Endothelial cell of umbilical vein (primary cell): ENCODE results near the gene CPT1A. TPM values are rescaled to one million over a fixed set of nuclear protein-coding genes. Genes with fewer than 3 reads are reported as not detected.

Experiments used
- BruUV-seq: library from RNA; stranded (reverse); fragments of 400-500 nt; replicated peaks from 2 replicates; lab custom pipeline; 2021; lab: Mats Ljungman, UMichigan
- CTCF ChIA-PET: fragments of 300-600, 350-600 bp; sonication (Branson Sonifier 250); formaldehyde crosslinking; loops from one replicate; lab custom pipeline; 2021; ENCODE audit warnings: antibody characterized with exemption, inconsistent platforms; lab: Charles Lee
- POLR2A ChIA-PET: fragments of 300-600, 350-600 bp; sonication (Branson Sonifier 250); formaldehyde crosslinking; loops from one replicate; lab custom pipeline; 2021; ENCODE audit warnings: antibody characterized with exemption, inconsistent platforms; lab: Charles Lee
- DNase-seq: peaks from one replicate; pipeline ENCODE4 v3.0.0-alpha.2; 2011; ENCODE audit warnings: low read depth, low spot score
- FAIRE-seq: peaks from 2 replicates; lab custom pipeline; 2011; peaks lifted over from hg19 to GRCh38; lab: Jason Lieb, UNC
- H2AFZ ChIP-seq: 2 replicates; pipeline ENCODE4 v1.6.0; 2012; ENCODE audit warnings: low read depth, low read length, control low read depth, inconsistent platforms
- H3K27ac ChIP-seq: 2 replicates; pipeline ENCODE4 v1.5.1; 2011; ENCODE audit warnings: low read depth, mild to moderate bottlenecking, control low read depth, low read length, moderate library complexity; ENCODE audit not compliant: insufficient read depth
- H3K27me3 ChIP-seq, 2 experiments: 2 replicates each; pipeline versions ENCODE4 v1.6.0 to v1.6.1; 2011; ENCODE audit warnings: low read length in 2 of 2, mixed read lengths in 1 of 2; ENCODE audit not compliant: control insufficient read depth in 2 of 2, insufficient read depth in 2 of 2
- H3K36me3 ChIP-seq, 2 experiments: 2 replicates in 1 of 2; 3 replicates in 1 of 2; pipeline ENCODE4 v1.5.1; 2011; ENCODE audit warnings: low read length in 2 of 2, mild to moderate bottlenecking in 1 of 2, moderate library complexity in 1 of 2; ENCODE audit not compliant: control insufficient read depth in 2 of 2, insufficient read depth in 2 of 2; ENCODE audit errors: extremely low read depth in 1 of 2
- H3K4me1 ChIP-seq: 3 replicates; pipeline ENCODE4 v1.5.1; 2011; ENCODE audit warnings: mild to moderate bottlenecking, low read length; ENCODE audit not compliant: control insufficient read depth, insufficient read depth; ENCODE audit errors: extremely low read depth
- H3K4me2 ChIP-seq: 2 replicates; pipeline ENCODE4 v1.6.1; 2011; ENCODE audit warnings: low read length, control low read depth, mixed read lengths; ENCODE audit not compliant: insufficient read depth
- H3K4me3 ChIP-seq, 3 experiments: fragments of 200-600 bp in 1 of 3; sonication (generic), shearing (Covaris generic) in 1 of 3; replicated peaks in 1 of 3; 2 replicates each; pipeline ENCODE4 v1.5.1; 2011 to 2016; ENCODE audit warnings: control low read depth in 3 of 3, low read length in 3 of 3, mild to moderate bottlenecking in 2 of 3, inconsistent platforms in 1 of 3, low read depth in 1 of 3, moderate library complexity in 1 of 3; ENCODE audit not compliant: insufficient read depth in 1 of 3
- H3K79me2 ChIP-seq: 2 replicates; pipeline ENCODE4 v1.6.0; 2012; ENCODE audit warnings: low read length, inconsistent platforms; ENCODE audit not compliant: control insufficient read depth, insufficient read depth
- H3K9ac ChIP-seq: replicated peaks from 2 replicates; pipeline ENCODE3; 2011; ENCODE audit warnings: low read length, control low read depth; ENCODE audit not compliant: insufficient read depth; ENCODE audit errors: extremely low read depth
- H3K9me1 ChIP-seq: replicated peaks from 3 replicates; pipeline ENCODE4 v1.6.0; 2011; ENCODE audit warnings: mild to moderate bottlenecking, low read length; ENCODE audit not compliant: control insufficient read depth, insufficient read depth; ENCODE audit errors: extremely low read depth
- H3K9me3 ChIP-seq: replicated peaks from 2 replicates; pipeline ENCODE4 v1.5.1; 2012; ENCODE audit warnings: low read length, inconsistent platforms; ENCODE audit not compliant: control insufficient read depth, insufficient read depth
- H4K20me1 ChIP-seq: replicated peaks from 2 replicates; pipeline ENCODE3; 2011; ENCODE audit warnings: mild to moderate bottlenecking, low read length; ENCODE audit not compliant: control insufficient read depth, insufficient read depth; ENCODE audit errors: extremely low read depth
- EZH2 ChIP-seq: IDR thresholded peaks from 2 replicates; pipeline ENCODE4 v1.6.1; 2012; ENCODE audit warnings: borderline replicate concordance, low read depth, mild to moderate bottlenecking, moderate library complexity, low read length, inconsistent platforms; ENCODE audit not compliant: severe bottlenecking
- FOS ChIP-seq: IDR thresholded peaks from 2 replicates; pipeline ENCODE4 v1.6.1; 2011; ENCODE audit warnings: mild to moderate bottlenecking, low read length, moderate library complexity, borderline replicate concordance; ENCODE audit not compliant: insufficient read depth
- GATA2 ChIP-seq: IDR thresholded peaks from 2 replicates; pipeline ENCODE4 v1.7.0; 2011; ENCODE audit warnings: low read depth, mild to moderate bottlenecking, moderate library complexity, mixed read lengths, low read length; ENCODE audit not compliant: insufficient read length, insufficient read depth
- JUN ChIP-seq: IDR thresholded peaks from 2 replicates; pipeline ENCODE4 v1.6.1; 2011; ENCODE audit warnings: borderline replicate concordance, low read depth; ENCODE audit not compliant: insufficient read length, insufficient read depth
- MYC ChIP-seq: IDR thresholded peaks from one replicate; pipeline ENCODE4 v1.6.1; 2011; ENCODE audit warnings: mild to moderate bottlenecking, low read depth, low read length
- POLR2A ChIP-seq: IDR thresholded peaks from 2 replicates; pipeline ENCODE4 v1.6.1; 2012; ENCODE audit warnings: low read depth, mild to moderate bottlenecking, control low read depth, low read length
- POLR2AphosphoS5 ChIP-seq: IDR thresholded peaks from 2 replicates; pipeline ENCODE4 v1.6.1; 2012; ENCODE audit warnings: low read depth, mild to moderate bottlenecking, control low read depth, low read length, moderate library complexity; ENCODE audit not compliant: insufficient read depth
- dilution Hi-C: fragments of 300-500 bp; cut with MboI; formaldehyde crosslinking; loops from one replicate; pipeline ENCODE4 v1.15.0; 2019; ENCODE audit warnings: low sequenced_read_pairs; ENCODE audit not compliant: extremely low pct_ligation_motif_present
- intact Hi-C: fragments of 100-400 bp; cut with micrococcal nuclease; formaldehyde crosslinking; loops from one replicate; pipeline ENCODE4 v1.10.0; 2022
- polyA plus RNA-seq, 4 experiments: library from polyadenylated mRNA; depleted of rRNA in 3 of 4; stranded (reverse) in 3 of 4; unstranded in 1 of 4; fragments of >200 nt; gene quantifications; 2 replicates each; pipeline versions ENCODE4 v1.2.1 to v1.2.3, GENCODE V29; 2011 to 2012; ENCODE audit warnings: missing spikeins in 1 of 4
- total RNA-seq: library from RNA; stranded (reverse); gene quantifications from 2 replicates; pipeline ENCODE4 v1.2.3, GENCODE V29; 2021
- TF ChIP-seq, protein P1 (sequence below), 2 donors: IDR thresholded peaks; 1 replicate in 1 of 2; 2 replicates in 1 of 2; pipeline ENCODE4 v1.5.1; 2011; ENCODE audit warnings: low read length in 2 of 2, mild to moderate bottlenecking in 2 of 2, moderate library complexity in 2 of 2, control low read depth in 1 of 2, inconsistent platforms in 1 of 2, low read depth in 1 of 2; ENCODE audit not compliant: insufficient read depth in 1 of 2; ENCODE audit errors: extremely low read depth in 1 of 2
- TF ChIP-seq, protein P2 (sequence below): IDR thresholded peaks from 2 replicates; pipeline ENCODE4 v1.6.1; 2011; ENCODE audit not compliant: insufficient read depth, insufficient read length

The CPT1A gene
- total and polyA plus RNA-seq, 2 donors (not counting 3 experiments of a cell fraction or from before 2014, with no cell fraction given) = 26.3 to 62.1 TPM

DNA sequence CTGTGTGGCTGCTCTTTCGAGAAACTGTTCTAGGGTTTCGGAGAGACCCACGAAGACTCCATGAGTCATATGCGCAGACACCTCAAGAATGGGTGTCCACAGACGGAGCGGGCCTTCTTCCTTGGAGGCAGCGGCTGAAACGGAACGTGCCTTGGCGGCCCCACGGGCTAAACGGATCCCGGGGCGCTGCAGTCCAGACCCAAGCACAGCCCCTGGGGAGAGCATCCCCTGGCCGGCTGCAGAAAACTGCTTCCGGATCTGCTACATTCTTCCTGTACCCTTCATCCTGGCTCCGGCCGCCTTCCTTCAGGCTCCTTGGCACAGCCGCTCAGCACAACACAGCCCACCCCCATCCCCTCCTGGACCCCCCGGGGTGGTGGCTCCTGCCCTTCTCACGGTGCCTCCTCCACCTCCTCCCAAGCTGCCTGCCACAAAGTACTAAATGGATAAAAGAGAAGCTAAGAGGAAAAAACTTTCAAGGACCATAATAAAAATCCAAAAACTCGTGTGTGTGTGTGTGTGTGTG lies 25.4 kb downstream of the CPT1A start:
- no peak for FAIRE-seq

More for the DNA sequence above, 25.4 kb downstream of the CPT1A start:
- Histone ChIP-seq H3K4me2 (no peak overlapping the region), H3K27me3 (no peaks in the 10 kb centered on the region), H3K9me1 (no peaks in the 10 kb centered on the region), H3K4me3 (no peak overlapping the region), H4K20me1 (no peaks in the 10 kb centered on the region), H3K4me1 (no peaks in the 10 kb centered on the region), H3K36me3 (peaks cover 0 to 19% of the 10 kb centered on the region in 2 experiments), H3K9ac (no peak overlapping the region), H3K79me2 (no peaks in the 10 kb centered on the region), H3K9me3 (no peaks in the 10 kb centered on the region), H2AFZ (no peak overlapping the region), H3K27ac (no peak overlapping the region)
- POLR2A ChIA-PET = no interaction called here
- TF ChIP-seq EZH2 (no peak), GATA2 (no peak), JUN (no peak), POLR2AphosphoS5 (no peak), FOS (no peak), POLR2A (no peak), MYC (no peak)
- TF ChIP-seq, protein P1, sequence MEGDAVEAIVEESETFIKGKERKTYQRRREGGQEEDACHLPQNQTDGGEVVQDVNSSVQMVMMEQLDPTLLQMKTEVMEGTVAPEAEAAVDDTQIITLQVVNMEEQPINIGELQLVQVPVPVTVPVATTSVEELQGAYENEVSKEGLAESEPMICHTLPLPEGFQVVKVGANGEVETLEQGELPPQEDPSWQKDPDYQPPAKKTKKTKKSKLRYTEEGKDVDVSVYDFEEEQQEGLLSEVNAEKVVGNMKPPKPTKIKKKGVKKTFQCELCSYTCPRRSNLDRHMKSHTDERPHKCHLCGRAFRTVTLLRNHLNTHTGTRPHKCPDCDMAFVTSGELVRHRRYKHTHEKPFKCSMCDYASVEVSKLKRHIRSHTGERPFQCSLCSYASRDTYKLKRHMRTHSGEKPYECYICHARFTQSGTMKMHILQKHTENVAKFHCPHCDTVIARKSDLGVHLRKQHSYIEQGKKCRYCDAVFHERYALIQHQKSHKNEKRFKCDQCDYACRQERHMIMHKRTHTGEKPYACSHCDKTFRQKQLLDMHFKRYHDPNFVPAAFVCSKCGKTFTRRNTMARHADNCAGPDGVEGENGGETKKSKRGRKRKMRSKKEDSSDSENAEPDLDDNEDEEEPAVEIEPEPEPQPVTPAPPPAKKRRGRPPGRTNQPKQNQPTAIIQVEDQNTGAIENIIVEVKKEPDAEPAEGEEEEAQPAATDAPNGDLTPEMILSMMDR (IDR thresholded peaks at IDR 0.05; ENCODE audit: extremely low read depth in 1 of 2, insufficient read depth in 1 of 2, low read depth in 1 of 2, low read length in 2 of 2) = no peak
- TF ChIP-seq, protein P2, sequence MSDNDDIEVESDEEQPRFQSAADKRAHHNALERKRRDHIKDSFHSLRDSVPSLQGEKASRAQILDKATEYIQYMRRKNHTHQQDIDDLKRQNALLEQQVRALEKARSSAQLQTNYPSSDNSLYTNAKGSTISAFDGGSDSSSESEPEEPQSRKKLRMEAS = no peak
- no TSS peak for BruUV-seq
- dilution Hi-C loops = no loop called here
- CTCF ChIA-PET = interaction anchor here (2.1 kb wide), 1 partner anchor 18 kb away, joined by 6 read pairs; no protein-coding TSS in a partner anchor
- intact Hi-C loops = no loop called here
- no peak for DNase-seq
